Mucosa of descending colon (tissue), 3 donors: ENCODE data around the gene LUZP1. TPM values are rescaled to one million over a fixed set of nuclear protein-coding genes. Genes with fewer than 3 reads are reported as not detected.

Source experiments
- ATAC-seq: fragments of 200-7000 bp; cut with Tn5 transposase; one replicate; pipeline ENCODE4 v1.9.1; 2020; ENCODE audit warnings: mild to moderate bottlenecking, moderate library complexity
- DNase-seq, 3 donors: peaks; one replicate each; pipeline ENCODE4 v3.0.0-alpha.2; 2020
- H3K36me3 ChIP-seq: fragments of 200-600 bp; one replicate; pipeline ENCODE4 v1.8.0; 2021; ENCODE audit warnings: low read depth, mild to moderate bottlenecking
- H3K4me1 ChIP-seq: fragments of 200-600 bp; one replicate; pipeline ENCODE4 v1.8.0; 2021; ENCODE audit warnings: low read depth, mild to moderate bottlenecking
- H3K4me3 ChIP-seq: fragments of 200-600 bp; one replicate; pipeline ENCODE4 v1.8.0; 2021; ENCODE audit warnings: mild to moderate bottlenecking
- H3K9me3 ChIP-seq: fragments of 200-600 bp; one replicate; pipeline ENCODE4 v1.8.0; 2021; ENCODE audit warnings: mild to moderate bottlenecking
- CTCF ChIP-seq: fragments of 200-600 bp; IDR thresholded peaks from one replicate; pipeline ENCODE4 v1.8.0; 2022; ENCODE audit warnings: antibody characterized with exemption, mild to moderate bottlenecking
- intact Hi-C, 2 donors: fragments of 100-400 bp; cut with DNase I in 1 of 2; cut with micrococcal nuclease in 1 of 2; formaldehyde crosslinking; loops; one replicate each; pipeline versions ENCODE4 v1.11.0 to v1.11.1; 2022; cut with DNase I, micrococcal nuclease
- total RNA-seq, 3 donors: library from RNA; stranded (reverse); fragmentation: NEBNext Ultra II Directional in 2 of 3; extraction: Animal tissue kit (Norgen Biotek cat#: 25700) in 2 of 3; gene quantifications; one replicate each; pipeline versions ENCODE4 v1.2.1 to v1.2.4, GENCODE V29; 2021 to 2023
- donor health status: DM: no; HTN: no; CAD: no; lungs with moderate emphysema.
- donor health status: DM: no; HTN: no; CAD: no.
- donor health status: DM: no; HTN: yes; CAD: no.

LUZP1 gene
- total RNA-seq, 3 donors from 2014 or later, result 48.4 to 57.7 (median 52.0) TPM

- Histone ChIP-seq H3K4me1 (no peaks in the 10 kb centered on the region), H3K4me3 (no peak overlapping the region), H3K9me3 (no peaks in the 10 kb centered on the region), H3K36me3 (no peaks in the 10 kb centered on the region)
- no peak for DNase-seq
- ATAC-seq, result no peak
- no peak for TF ChIP-seq CTCF
- intact Hi-C loops, result no loop called here
Measured at GRCh38 chr1:23133587-23133986, 35.1 kb downstream of the LUZP1 start.

- DNase-seq (no peak), ATAC-seq (no peak)
- H3K4me3 ChIP-seq, result no peak overlapping the region
Measured at GRCh38 chr1:23132033-23132432, 36.6 kb downstream of the LUZP1 start.

GRCh38 chr1:23129846-23130245 is 38.8 kb downstream of the LUZP1 start:
- no peak overlapping the region for H3K4me3 ChIP-seq
- no peaks in the 10 kb centered on the region for H3K4me1 ChIP-seq
- no peak for TF ChIP-seq CTCF
- DNase-seq, result no peak
- H3K36me3 ChIP-seq, result no peaks in the 10 kb centered on the region
- intact Hi-C loops, result no loop called here
- H3K9me3 ChIP-seq, result no peaks in the 10 kb centered on the region
- ATAC-seq, result no peak

More at GRCh38 chr1:23132033-23132432, 36.6 kb downstream of the LUZP1 start:
- Histone ChIP-seq H3K4me1 (no peaks in the 10 kb centered on the region), H3K9me3 (no peaks in the 10 kb centered on the region), H3K36me3 (no peaks in the 10 kb centered on the region)
- intact Hi-C loops, result no loop called here
- TF ChIP-seq CTCF, result no peak

GRCh38 chr1:23126801-23127200 is 41.9 kb downstream of the LUZP1 start:
- DNase-seq, result no peak
- Histone ChIP-seq H3K4me1 (peaks cover 28% of the 10 kb centered on the region), H3K4me3 (no peak overlapping the region), H3K36me3 (no peaks in the 10 kb centered on the region), H3K9me3 (no peaks in the 10 kb centered on the region)
- no peak for TF ChIP-seq CTCF
- no peak for ATAC-seq
- intact Hi-C loops, result no loop called here

GRCh38 chr1:23126200-23126599 is 42.5 kb downstream of the LUZP1 start:
- DNase-seq (no peak), ATAC-seq (no peak)
- Histone ChIP-seq H3K9me3 (no peaks in the 10 kb centered on the region), H3K4me1 (peaks cover 31% of the 10 kb centered on the region), H3K4me3 (no peak overlapping the region), H3K36me3 (no peaks in the 10 kb centered on the region)
- TF ChIP-seq CTCF, result no peak
- intact Hi-C loops, result no loop called here

- ATAC-seq, result no peak
- intact Hi-C loops, result no loop called here
- no peaks in the 10 kb centered on the region for H3K9me3 ChIP-seq
- no peak for DNase-seq
- no peaks in the 10 kb centered on the region for H3K36me3 ChIP-seq
- no peak overlapping the region for H3K4me3 ChIP-seq
- TF ChIP-seq CTCF, result no peak
- H3K4me1 ChIP-seq, result peaks cover 33% of the 10 kb centered on the region
Measured at GRCh38 chr1:23125489-23125888, 43.2 kb downstream of the LUZP1 start.
